Stomach smooth muscle (tissue), 2 donors: ENCODE results near the gene NGEF.

ENCODE experiments used
- H3K27ac ChIP-seq: one replicate; pipeline ENCODE4 v1.7.0; 2013; ENCODE audit warnings: mild to moderate bottlenecking, low read length, inconsistent platforms
- H3K27me3 ChIP-seq, 2 donors: one replicate each; pipeline ENCODE4 v1.7.0; 2013; ENCODE audit warnings: low read length in 2 of 2; ENCODE audit not compliant: insufficient read depth in 2 of 2, control insufficient read depth in 1 of 2
- H3K36me3 ChIP-seq, 2 donors: one replicate each; pipeline ENCODE4 v1.7.0; 2013; ENCODE audit warnings: low read length in 2 of 2; ENCODE audit not compliant: control insufficient read depth in 2 of 2, insufficient read depth in 2 of 2
- H3K4me1 ChIP-seq: one replicate; pipeline ENCODE4 v1.7.0; 2013; ENCODE audit warnings: low read length; ENCODE audit not compliant: control insufficient read depth, insufficient read depth
- H3K4me3 ChIP-seq, 2 donors: one replicate each; pipeline ENCODE4 v1.7.0; 2013; ENCODE audit warnings: low read length in 2 of 2
- H3K9ac ChIP-seq, 2 donors: one replicate each; pipeline ENCODE4 v1.7.0; 2013; ENCODE audit warnings: low read length in 2 of 2, mild to moderate bottlenecking in 1 of 2
- H3K9me3 ChIP-seq, 2 donors: one replicate each; pipeline ENCODE4 v1.7.0; 2013; ENCODE audit warnings: low read length in 2 of 2; ENCODE audit not compliant: control insufficient read depth in 2 of 2
- donor health status: healthy.
- donor health status: Pancreatic carcinoma.

Gene NGEF

DNA sequence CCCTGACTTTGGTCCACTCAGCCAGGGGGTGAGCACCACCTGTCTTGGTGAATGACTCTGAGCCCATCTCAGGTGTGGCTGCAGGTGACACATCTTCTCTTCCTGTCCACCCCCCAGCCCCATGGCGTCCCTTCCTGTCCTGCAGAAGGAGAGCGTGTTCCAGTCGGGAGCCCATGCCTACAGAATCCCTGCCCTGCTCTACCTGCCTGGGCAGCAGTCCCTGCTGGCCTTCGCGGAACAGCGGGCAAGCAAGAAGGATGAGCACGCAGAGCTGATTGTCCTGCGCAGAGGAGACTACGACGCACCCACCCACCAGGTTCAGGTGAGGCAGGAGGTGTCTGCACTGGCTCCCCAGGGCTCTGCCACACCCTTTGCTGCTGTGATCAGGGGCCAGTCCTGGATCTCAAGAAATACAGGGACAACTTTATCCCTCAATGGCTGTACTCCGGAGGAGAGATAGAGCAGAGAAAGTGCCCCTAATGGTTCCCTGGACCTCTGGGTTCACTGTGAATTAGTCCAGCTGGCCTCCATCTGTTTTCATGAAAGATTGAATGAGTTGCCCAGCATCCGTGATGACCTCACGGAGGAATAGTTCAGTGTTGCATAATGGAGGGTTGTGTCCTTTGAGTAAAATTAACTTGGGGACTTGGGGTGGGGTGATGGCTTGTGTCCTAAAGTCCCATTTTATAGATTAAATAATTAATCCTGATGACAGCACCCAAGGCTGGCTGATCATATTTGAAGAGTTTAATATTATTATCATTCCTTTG, 19.7 kb upstream of the NGEF start, which contains the start of gene NEU2:
NEU2 (plus strand) TSS at position 122 of the 770 bp plus-strand sequence; CDS start at position 122, 0 bp downstream.
- Histone ChIP-seq H3K36me3 (no peaks in the 10 kb centered on the region), H3K27ac (no peak within 1 kb of the TSS), H3K9me3 (no peaks in the 10 kb centered on the region)

DNA sequence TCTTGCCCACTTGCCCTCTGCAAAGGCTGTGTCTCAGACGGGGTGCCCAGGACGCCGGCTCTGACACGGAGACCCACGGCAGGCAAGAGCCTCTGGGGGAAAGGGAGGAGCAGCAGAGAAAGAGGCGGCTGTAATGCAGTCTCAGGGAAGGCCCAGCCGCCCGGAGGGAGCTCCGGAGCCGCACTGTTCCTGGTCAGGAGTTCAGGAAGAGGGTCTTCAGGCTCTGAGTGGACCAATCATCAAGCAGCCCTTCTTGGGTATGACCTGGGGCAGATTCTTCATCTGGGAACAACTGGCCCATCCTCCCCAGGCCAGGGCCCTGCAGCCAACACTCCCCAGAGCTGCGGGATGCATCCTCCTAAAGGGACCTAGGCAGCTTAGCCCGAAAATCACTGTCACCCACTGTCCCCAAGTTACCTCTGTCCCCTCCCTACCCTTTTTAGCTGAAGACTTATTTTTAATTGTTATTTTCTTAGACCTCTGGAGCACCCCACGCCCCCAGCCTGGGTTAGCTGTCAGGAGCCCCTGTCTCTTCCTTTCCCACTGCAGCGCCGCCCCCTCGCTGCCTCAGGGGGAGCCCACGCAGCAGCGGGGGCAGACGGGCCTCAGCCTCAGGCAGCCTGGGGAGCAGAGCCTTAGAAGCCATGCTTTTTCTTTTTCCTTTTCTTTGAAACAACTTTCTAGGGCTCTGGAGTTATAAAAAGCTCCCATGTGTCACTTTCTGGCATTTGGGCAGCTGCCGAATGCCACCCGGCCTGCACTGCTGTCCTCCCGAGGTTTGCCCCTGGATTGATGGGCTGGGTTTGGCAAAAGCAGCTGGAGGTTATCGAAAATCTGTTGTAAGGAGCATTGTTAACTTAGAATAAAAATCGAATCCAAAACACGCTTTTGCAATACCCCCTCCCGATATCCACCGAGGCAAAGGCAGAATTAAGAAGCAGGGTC, 18.8 kb upstream of the NGEF start:
- Histone ChIP-seq H3K9me3 (no peaks in the 10 kb centered on the region), H3K9ac (no peak overlapping the region), H3K4me3 (no peak overlapping the region), H3K36me3 (no peaks in the 10 kb centered on the region), H3K4me1 (no peaks in the 10 kb centered on the region), H3K27me3 (no peaks in the 10 kb centered on the region), H3K27ac (no peak overlapping the region)

More for the DNA sequence above, 19.7 kb upstream of the NGEF start, which contains the start of gene NEU2:
- Histone ChIP-seq H3K9ac (no peak within 1 kb of the TSS), H3K4me1 (no peaks in the 10 kb centered on the region), H3K4me3 (no peak within 1 kb of the TSS), H3K27me3 (no peaks in the 10 kb centered on the region)

DNA sequence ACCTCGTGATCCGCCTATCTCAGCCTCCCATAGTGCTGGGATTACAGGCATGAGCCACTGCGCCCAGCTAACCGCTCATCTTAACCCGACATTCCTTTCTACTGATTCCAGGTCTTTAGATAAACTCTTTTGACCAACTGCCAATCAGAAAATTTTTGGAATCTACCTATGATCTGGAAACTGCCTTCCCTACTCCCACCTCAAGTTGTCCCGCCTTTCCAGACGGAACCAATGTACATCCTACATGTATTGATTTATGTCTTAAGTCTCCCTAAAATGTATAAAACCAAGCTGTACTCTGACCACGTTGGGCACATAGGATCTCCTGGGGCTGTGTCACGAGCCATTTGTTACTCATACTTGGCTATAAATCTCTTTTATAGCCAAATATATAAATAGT, 16.3 kb upstream of the NGEF start:
- H3K27ac ChIP-seq, result no peak overlapping the region
- no peaks in the 10 kb centered on the region for H3K27me3 ChIP-seq
- H3K36me3 ChIP-seq, result no peaks in the 10 kb centered on the region
- H3K9ac ChIP-seq, result no peak overlapping the region
- no peak overlapping the region for H3K4me3 ChIP-seq
- H3K9me3 ChIP-seq, result no peaks in the 10 kb centered on the region
- no peaks in the 10 kb centered on the region for H3K4me1 ChIP-seq

DNA sequence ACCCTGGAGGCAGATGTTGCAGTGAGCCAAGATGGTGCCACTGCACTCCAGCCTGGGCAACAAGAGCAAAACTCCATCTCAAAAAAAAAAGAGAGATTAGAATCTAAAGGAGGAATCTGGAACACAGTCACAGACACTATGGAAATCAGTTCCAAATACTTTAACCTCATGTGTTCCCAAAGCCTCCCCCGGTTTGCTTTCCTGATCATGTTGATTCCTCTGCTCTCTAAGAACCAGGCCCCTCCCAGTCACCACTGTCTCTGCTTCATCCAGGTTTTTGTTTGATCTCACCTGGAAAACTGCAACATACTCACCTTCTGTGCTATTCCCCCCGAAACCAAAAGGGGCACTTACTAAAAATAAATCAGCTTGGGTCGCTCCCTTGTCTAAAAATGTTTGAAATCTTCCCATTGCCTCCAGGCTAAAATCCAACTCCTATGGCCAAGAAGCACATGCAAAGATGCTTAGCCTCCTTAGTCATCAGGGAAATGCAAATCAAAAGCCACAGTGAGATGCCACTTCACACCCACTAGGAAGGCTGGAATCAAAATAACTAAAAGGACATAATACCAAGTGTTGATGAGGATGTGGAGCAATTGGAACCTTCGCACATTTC, 13.2 kb upstream of the NGEF start:
- no peaks in the 10 kb centered on the region for H3K36me3 ChIP-seq
- H3K4me3 ChIP-seq, result no peak overlapping the region
- H3K9me3 ChIP-seq, result no peaks in the 10 kb centered on the region
- no peak overlapping the region for H3K9ac ChIP-seq
- no peaks in the 10 kb centered on the region for H3K27me3 ChIP-seq
- no peak overlapping the region for H3K27ac ChIP-seq
- no peaks in the 10 kb centered on the region for H3K4me1 ChIP-seq

DNA sequence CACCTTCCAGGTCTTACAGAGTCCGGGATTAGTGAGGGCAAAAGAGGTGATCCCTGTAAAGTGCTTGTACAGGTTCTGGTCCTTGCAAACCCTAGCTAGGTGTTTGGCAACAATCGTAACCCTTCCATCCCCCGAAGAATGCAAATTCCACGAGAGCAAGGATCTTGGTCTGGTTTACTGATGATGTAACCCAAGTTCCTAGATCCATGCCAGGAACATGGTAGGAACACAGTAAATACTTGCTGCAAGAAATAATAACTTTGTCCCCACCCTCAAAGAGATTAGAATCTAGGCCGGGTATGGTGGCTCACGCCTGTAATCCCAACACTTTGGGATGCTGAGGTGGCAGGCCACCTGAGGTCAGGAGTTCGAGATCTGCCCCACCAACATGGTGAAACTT, 12.7 kb upstream of the NGEF start:
- Histone ChIP-seq H3K36me3 (no peaks in the 10 kb centered on the region), H3K4me3 (no peak overlapping the region), H3K27me3 (no peaks in the 10 kb centered on the region), H3K4me1 (no peaks in the 10 kb centered on the region), H3K27ac (no peak overlapping the region), H3K9me3 (no peaks in the 10 kb centered on the region), H3K9ac (no peak overlapping the region)

DNA sequence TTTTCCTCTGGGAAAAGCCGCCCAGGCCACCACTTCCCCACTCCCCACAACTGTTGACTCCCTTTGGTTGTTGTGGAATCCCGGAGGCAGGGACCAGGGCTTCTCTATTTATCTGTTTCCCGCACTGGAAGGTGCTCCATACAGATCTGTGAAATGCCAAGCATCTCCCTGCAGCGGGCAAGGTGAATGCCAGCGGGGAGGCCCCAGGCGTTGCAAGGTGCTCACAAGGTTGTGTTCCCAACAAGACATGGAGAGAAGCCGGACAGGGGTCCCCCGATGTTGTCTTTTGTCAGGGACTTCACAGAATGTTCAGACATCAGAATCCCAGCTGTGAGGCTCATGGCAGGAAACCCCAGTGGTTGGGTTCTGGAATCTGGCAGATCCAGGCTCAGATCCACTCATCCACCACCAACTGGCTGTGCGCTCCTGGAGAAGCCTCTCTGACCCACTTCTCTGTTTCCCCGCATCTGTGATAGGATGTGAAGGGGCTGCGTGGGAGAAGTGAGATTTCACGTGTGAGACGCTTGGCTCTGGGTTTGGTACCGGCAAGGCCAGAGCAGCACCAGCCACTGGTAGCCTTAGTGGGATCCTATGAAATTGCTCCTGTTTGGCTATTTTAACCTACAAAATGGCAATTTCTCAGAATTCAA, 10.8 kb upstream of the NGEF start:
- Histone ChIP-seq H3K9me3 (no peaks in the 10 kb centered on the region), H3K4me3 (no peak overlapping the region), H3K27ac (no peak overlapping the region), H3K27me3 (no peaks in the 10 kb centered on the region), H3K4me1 (no peaks in the 10 kb centered on the region), H3K36me3 (no peaks in the 10 kb centered on the region), H3K9ac (no peak overlapping the region)

DNA sequence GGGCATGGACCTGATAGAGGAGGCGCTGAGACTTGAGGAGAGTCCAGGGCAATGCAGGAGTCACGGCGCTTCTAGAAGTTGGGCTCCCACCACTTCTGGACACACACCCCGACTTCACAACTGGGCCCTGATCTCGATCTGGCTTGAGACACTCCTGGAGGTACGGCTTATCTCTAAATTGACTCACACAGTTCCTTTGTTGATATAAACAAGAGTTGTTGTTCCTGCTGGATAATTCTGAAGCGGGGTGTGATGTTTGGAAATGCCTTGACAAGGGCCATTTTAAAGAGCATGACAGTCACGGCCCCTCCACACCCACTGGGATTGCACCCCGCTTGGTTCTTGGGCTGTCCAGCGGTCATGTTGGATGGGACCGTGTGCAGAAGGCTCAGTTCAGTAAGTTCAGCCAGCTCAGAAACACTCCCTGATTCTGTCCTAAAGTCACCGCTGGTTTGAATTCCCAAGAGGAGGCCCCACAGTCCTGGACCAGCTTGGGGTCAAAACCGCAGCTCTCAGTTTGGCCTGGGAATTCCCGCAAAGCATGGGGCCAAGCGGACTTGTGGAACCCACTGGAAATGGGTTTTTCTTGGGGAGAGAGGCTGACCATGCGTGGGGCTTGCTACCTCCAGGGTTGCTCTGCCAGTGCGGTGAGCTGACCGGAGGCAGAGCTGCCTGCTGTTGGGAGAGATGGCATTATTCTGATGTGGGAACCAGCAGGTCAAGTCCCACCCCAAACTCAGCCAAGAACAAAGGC, 10.1 kb upstream of the NGEF start:
- Histone ChIP-seq H3K36me3 (no peaks in the 10 kb centered on the region), H3K4me1 (no peaks in the 10 kb centered on the region), H3K4me3 (no peak overlapping the region), H3K27ac (no peak overlapping the region), H3K9ac (no peak overlapping the region), H3K9me3 (peaks cover 0 to 1% of the 10 kb centered on the region in 2 donors), H3K27me3 (no peaks in the 10 kb centered on the region)

DNA sequence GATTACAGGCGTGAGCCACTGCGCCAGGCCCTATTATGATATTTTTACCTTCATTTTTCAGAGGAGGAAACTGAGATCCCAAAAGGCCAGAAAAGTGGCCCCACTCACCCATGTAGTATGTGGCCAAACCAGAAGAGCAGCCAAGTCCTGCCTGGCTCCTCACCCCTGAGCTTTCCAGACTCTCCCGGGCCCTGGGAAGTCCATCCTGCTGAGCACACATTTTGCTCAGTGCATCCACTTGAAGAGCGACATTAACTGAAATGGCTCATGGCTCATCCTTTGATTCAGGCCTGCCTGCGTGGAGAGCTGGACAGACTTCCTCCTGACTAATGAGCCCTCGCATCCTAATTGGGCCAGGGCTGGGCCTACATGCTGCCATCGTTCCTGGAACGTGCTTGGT, 9.5 kb upstream of the NGEF start:
- Histone ChIP-seq H3K4me1 (no peaks in the 10 kb centered on the region), H3K9me3 (peaks cover 0 to 4% of the 10 kb centered on the region in 2 donors), H3K27me3 (no peaks in the 10 kb centered on the region), H3K27ac (no peak overlapping the region), H3K9ac (no peak overlapping the region), H3K4me3 (no peak overlapping the region), H3K36me3 (no peaks in the 10 kb centered on the region)

DNA sequence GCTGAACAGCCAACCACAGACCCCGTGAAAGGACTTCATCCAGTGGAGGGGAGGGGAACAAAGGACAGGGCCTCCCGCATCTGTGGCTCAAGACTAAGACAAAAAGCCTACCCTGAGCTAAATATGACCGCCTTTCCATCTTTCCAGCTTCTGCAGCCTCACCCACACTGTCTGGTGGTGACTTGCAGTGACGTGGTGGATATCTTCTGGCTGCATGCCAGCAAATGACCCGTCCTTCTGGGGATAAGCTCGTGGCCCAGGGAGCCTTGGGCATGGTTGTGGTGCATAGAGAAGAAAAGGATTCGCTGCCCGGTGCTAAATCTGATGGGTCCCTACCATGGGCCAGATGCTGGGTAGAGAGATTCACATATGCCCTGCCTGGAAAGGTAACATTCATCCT, 8.7 kb upstream of the NGEF start:
- H3K4me1 ChIP-seq, result no peaks in the 10 kb centered on the region
- H3K36me3 ChIP-seq, result no peaks in the 10 kb centered on the region
- no peaks in the 10 kb centered on the region for H3K27me3 ChIP-seq
- no peak overlapping the region for H3K4me3 ChIP-seq
- H3K9ac ChIP-seq, result no peak overlapping the region
- H3K27ac ChIP-seq, result no peak overlapping the region
- H3K9me3 ChIP-seq, result peaks cover 0 to 4% of the 10 kb centered on the region in 2 donors

DNA sequence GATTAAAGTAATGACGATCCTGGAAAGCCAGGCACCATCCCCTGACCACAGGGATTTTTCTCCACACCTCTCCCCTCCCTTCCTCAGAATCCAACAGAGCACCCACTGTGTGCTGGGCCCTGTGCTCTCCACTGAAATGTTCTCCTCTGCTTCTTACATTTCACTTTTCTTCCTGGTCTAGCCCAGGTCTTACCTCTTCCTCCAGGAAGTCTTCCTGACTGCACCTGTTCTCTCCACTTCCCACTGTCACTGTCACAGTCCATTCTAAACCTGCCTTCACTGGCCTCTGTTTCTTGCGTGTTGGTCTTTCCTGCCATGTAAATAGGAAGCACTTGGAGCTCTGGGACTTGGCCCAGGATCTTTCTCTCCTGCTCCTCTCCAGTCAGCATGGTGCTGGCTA, 7.4 kb upstream of the NGEF start:
- H3K27me3 ChIP-seq, result no peaks in the 10 kb centered on the region
- H3K27ac ChIP-seq, result no peak overlapping the region
- peaks cover 0 to 4% of the 10 kb centered on the region in 2 donors for H3K9me3 ChIP-seq
- no peak overlapping the region for H3K9ac ChIP-seq
- no peaks in the 10 kb centered on the region for H3K4me1 ChIP-seq
- H3K4me3 ChIP-seq, result no peak overlapping the region
- H3K36me3 ChIP-seq, result no peaks in the 10 kb centered on the region
